CD14-positive monocyte (primary cell): Measurements from ENCODE around the gene TSEN15. TPM values are rescaled to one million over a fixed set of nuclear protein-coding genes. Genes with fewer than 3 reads are reported as not detected.

Source experiments
- DNase-seq, 3 donors: peaks; one replicate each; pipeline ENCODE4 v3.0.0-alpha.2; 2011 to 2022
- H2AFZ ChIP-seq: 2 replicates; pipeline ENCODE4 v1.6.0; 2012; ENCODE audit warnings: mild to moderate bottlenecking, low read depth, low read length, inconsistent platforms; ENCODE audit not compliant: insufficient read depth, poor library complexity, severe bottlenecking
- H3K27ac ChIP-seq, 2 donors: 1 replicate in 1 of 2; 2 replicates in 1 of 2; pipeline ENCODE4 v1.5.1; 2012 to 2013; ENCODE audit warnings: low read length in 2 of 2, control low read depth in 1 of 2, inconsistent platforms in 1 of 2, low read depth in 1 of 2, mild to moderate bottlenecking in 1 of 2
- H3K27me3 ChIP-seq, 2 donors: one replicate each; pipeline versions ENCODE4 v1.6.0 to v1.6.1; 2011 to 2013; ENCODE audit warnings: low read length in 2 of 2; ENCODE audit not compliant: control insufficient read depth in 2 of 2, insufficient read depth in 2 of 2
- H3K36me3 ChIP-seq, 2 donors: replicated peaks in 1 of 2; 1 replicate in 1 of 2; 2 replicates in 1 of 2; pipeline versions ENCODE4 v1.5.1 to v1.6.1; 2012 to 2013; ENCODE audit warnings: low read length in 2 of 2, control low read depth in 1 of 2, inconsistent platforms in 1 of 2, mild to moderate bottlenecking in 1 of 2; ENCODE audit not compliant: insufficient read depth in 2 of 2, control insufficient read depth in 1 of 2
- H3K4me1 ChIP-seq, 2 donors: 1 replicate in 1 of 2; 2 replicates in 1 of 2; pipeline versions ENCODE4 v1.5.1 to v1.6.1; 2012 to 2013; ENCODE audit warnings: low read length in 2 of 2, control low read depth in 1 of 2, inconsistent platforms in 1 of 2, mild to moderate bottlenecking in 1 of 2, moderate library complexity in 1 of 2; ENCODE audit not compliant: insufficient read depth in 2 of 2, control insufficient read depth in 1 of 2
- H3K4me2 ChIP-seq: replicated peaks from 2 replicates; pipeline ENCODE3; 2012; ENCODE audit warnings: low read length, moderate library complexity, mild to moderate bottlenecking; ENCODE audit not compliant: poor library complexity, severe bottlenecking; ENCODE audit errors: extremely low read depth
- H3K4me3 ChIP-seq, 3 experiments: fragments of 200-600 bp in 1 of 3; sonication (generic) in 1 of 3; replicated peaks in 1 of 3; 1 replicate in 2 of 3; 2 replicates in 1 of 3; pipeline ENCODE4 v1.5.1; 2011 to 2013; ENCODE audit warnings: low read length in 3 of 3, mild to moderate bottlenecking in 3 of 3, control low read depth in 2 of 3, low read depth in 2 of 3, inconsistent platforms in 1 of 3, moderate library complexity in 1 of 3
- H3K79me2 ChIP-seq: 2 replicates; pipeline ENCODE4 v1.6.0; 2012; ENCODE audit warnings: mild to moderate bottlenecking, control low read depth, inconsistent platforms, low read length, moderate library complexity; ENCODE audit not compliant: insufficient read depth
- H3K9ac ChIP-seq: 2 replicates; pipeline ENCODE4 v1.6.0; 2017; ENCODE audit warnings: low read length, mild to moderate bottlenecking; ENCODE audit not compliant: insufficient read depth, poor library complexity, severe bottlenecking
- H3K9me3 ChIP-seq, 2 donors: replicated peaks in 1 of 2; 1 replicate in 1 of 2; 2 replicates in 1 of 2; pipeline versions ENCODE4 v1.5.1 to v1.6.1; 2012 to 2013; ENCODE audit warnings: low read length in 2 of 2, control low read depth in 1 of 2; ENCODE audit not compliant: control insufficient read depth in 1 of 2, insufficient read depth in 1 of 2
- H4K20me1 ChIP-seq: 2 replicates; pipeline ENCODE4 v1.6.0; 2012; ENCODE audit warnings: mild to moderate bottlenecking, low read length, control low read depth, moderate library complexity; ENCODE audit not compliant: insufficient read depth
- H3K27ac Mint-ChIP-seq, 7 donors: one replicate each; pipeline ENCODE4 v1.8.0; 2020; ENCODE audit warnings: mild to moderate bottlenecking in 7 of 7, mixed read lengths in 7 of 7, moderate library complexity in 6 of 7, inconsistent platforms in 2 of 7
- H3K27me3 Mint-ChIP-seq, 3 donors: one replicate each; pipeline ENCODE4 v1.8.0; 2021 to 2022; ENCODE audit warnings: low read depth in 3 of 3, mild to moderate bottlenecking in 3 of 3, mixed read lengths in 3 of 3, moderate library complexity in 3 of 3, inconsistent platforms in 1 of 3
- H3K36me3 Mint-ChIP-seq, 2 donors: one replicate each; pipeline ENCODE4 v1.8.0; 2020; ENCODE audit warnings: mixed read lengths in 2 of 2, inconsistent platforms in 1 of 2, mild to moderate bottlenecking in 1 of 2
- H3K4me1 Mint-ChIP-seq: one replicate; pipeline ENCODE4 v1.8.0; 2020; ENCODE audit warnings: mild to moderate bottlenecking, mixed read lengths
- H3K4me3 Mint-ChIP-seq, 2 donors: one replicate each; pipeline ENCODE4 v1.8.0; 2020; ENCODE audit warnings: mild to moderate bottlenecking in 2 of 2, mixed read lengths in 2 of 2, moderate library complexity in 1 of 2
- H3K9me3 Mint-ChIP-seq, 7 donors: one replicate each; pipeline ENCODE4 v1.8.0; 2020 to 2022; ENCODE audit warnings: mixed read lengths in 7 of 7, mild to moderate bottlenecking in 6 of 7, moderate library complexity in 6 of 7, inconsistent platforms in 2 of 7
- WGBS: methylation state at CpG from one replicate; pipeline ENCODE4 v1.1.5; 2013; ENCODE audit warnings: missing lambda C conversion rate; ENCODE audit not compliant: insufficient coverage; 5-methylcytosine and 5-hydroxymethylcytosine counted together
- intact Hi-C, 2 donors: fragments of 100-400 bp; cut with micrococcal nuclease; formaldehyde crosslinking; loops; one replicate each; pipeline versions ENCODE4 v1.15.0 to v1.15.1; 2023
- polyA plus RNA-seq, 3 donors: library from polyadenylated mRNA; depleted of rRNA in 1 of 3; unstranded in 2 of 3; stranded (reverse) in 1 of 3; fragments of 300-500 nt in 2 of 3; fragments of >200 nt in 1 of 3; fragmentation: Illumina TruSeq in 2 of 3; gene quantifications; 1 replicate in 2 of 3; 2 replicates in 1 of 3; pipeline ENCODE4 v1.2.3, GENCODE V29; 2012 to 2021
- TF ChIP-seq, protein P1 (sequence below): fragments of 200-600 bp; IDR thresholded peaks from one replicate; pipeline ENCODE4 v1.8.0; 2022; ENCODE audit warnings: antibody characterized with exemption, mild to moderate bottlenecking

The TSEN15 gene
- polyA plus RNA-seq, 3 donors: 11.8 to 29.4 (median 23.4) TPM

DNA sequence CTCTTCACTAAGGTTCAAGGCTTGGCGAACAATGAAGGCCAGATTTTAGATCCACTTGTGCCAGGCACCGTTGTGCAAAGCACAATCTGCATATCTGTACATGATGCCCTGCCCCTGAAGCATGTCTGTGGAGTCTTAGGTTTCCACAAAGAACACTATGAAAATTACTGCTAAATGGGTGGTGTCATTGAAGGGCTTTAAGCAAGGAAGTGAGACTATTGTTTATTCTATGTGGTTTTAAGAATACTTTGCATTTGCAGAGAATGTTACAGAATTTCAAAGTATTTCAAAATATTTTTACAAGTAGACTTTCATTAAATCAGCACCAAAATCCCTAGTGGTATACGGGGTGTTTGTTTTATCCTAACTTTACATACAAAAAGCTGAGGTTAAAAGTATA is 8.8 kb downstream of the TSEN15 start:
- no peaks in the 10 kb centered on the region for H3K79me2 ChIP-seq
- Mint-ChIP-seq H3K36me3 (peaks cover 39% of the 10 kb centered on the region in 2 donors), H3K27ac (no peak overlapping the region), H3K4me1 (peaks cover 3% of the 10 kb centered on the region), H3K27me3 (no peaks in the 10 kb centered on the region), H3K9me3 (peaks cover 0 to 2% (median 0%) of the 10 kb centered on the region in 7 donors), H3K4me3 (no peak overlapping the region)
- H2AFZ ChIP-seq: no peak overlapping the region
- H3K36me3 ChIP-seq: peaks cover 11 to 51% of the 10 kb centered on the region in 2 donors
- no peaks in the 10 kb centered on the region for H3K4me1 ChIP-seq
- no peak overlapping the region for H3K4me3 ChIP-seq
- H3K27ac ChIP-seq: no peak overlapping the region
- no peak overlapping the region for H3K9ac ChIP-seq
- TF ChIP-seq, protein P1, sequence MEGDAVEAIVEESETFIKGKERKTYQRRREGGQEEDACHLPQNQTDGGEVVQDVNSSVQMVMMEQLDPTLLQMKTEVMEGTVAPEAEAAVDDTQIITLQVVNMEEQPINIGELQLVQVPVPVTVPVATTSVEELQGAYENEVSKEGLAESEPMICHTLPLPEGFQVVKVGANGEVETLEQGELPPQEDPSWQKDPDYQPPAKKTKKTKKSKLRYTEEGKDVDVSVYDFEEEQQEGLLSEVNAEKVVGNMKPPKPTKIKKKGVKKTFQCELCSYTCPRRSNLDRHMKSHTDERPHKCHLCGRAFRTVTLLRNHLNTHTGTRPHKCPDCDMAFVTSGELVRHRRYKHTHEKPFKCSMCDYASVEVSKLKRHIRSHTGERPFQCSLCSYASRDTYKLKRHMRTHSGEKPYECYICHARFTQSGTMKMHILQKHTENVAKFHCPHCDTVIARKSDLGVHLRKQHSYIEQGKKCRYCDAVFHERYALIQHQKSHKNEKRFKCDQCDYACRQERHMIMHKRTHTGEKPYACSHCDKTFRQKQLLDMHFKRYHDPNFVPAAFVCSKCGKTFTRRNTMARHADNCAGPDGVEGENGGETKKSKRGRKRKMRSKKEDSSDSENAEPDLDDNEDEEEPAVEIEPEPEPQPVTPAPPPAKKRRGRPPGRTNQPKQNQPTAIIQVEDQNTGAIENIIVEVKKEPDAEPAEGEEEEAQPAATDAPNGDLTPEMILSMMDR: no peak
- H3K9me3 ChIP-seq: no peaks in the 10 kb centered on the region
- H3K27me3 ChIP-seq: no peaks in the 10 kb centered on the region
- DNase-seq: no peak
- intact Hi-C loops: no loop called here
- 100% methylated on average over 1 of the region's 3 CpGs for WGBS
- H4K20me1 ChIP-seq: no peaks in the 10 kb centered on the region
- no peak overlapping the region for H3K4me2 ChIP-seq

DNA sequence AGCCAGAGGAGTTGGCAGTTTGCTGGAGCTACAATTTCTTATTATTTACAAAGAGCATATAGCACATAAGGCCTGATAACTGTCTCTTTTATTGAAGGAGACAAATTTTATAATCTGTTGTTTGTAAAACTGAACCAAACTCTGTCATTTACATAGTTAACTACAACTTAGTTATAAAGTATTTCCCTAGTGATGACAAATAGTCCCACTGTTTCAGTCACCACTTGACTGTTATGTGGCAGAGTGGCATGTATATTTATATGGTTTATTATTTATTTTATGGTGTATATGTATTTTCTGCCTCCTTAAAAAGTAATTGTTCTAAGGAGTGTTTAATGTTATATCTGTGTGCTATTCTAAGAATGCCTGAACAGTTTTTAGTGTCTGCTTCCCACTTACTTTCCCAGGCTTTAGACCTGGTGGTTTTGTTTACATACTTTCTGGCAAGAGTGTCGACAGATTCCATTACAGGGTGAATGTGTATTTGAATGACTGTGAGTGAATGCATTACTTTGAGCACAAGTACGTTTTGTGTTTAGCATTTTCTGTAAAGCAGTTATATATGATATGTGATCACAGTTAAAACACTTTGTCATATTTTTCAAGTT is 10.0 kb downstream of the TSEN15 start:
- Histone ChIP-seq H3K4me1 (no peaks in the 10 kb centered on the region), H3K4me3 (no peak overlapping the region), H3K36me3 (peaks cover 9 to 56% of the 10 kb centered on the region in 2 donors), H3K4me2 (no peak overlapping the region), H3K27ac (no peak overlapping the region), H4K20me1 (no peaks in the 10 kb centered on the region), H3K9ac (no peak overlapping the region), H3K79me2 (no peaks in the 10 kb centered on the region), H2AFZ (no peak overlapping the region), H3K27me3 (no peaks in the 10 kb centered on the region), H3K9me3 (no peaks in the 10 kb centered on the region)
- Mint-ChIP-seq H3K27me3 (no peaks in the 10 kb centered on the region), H3K4me3 (no peak overlapping the region), H3K9me3 (peaks cover 0 to 2% (median 0%) of the 10 kb centered on the region in 7 donors), H3K27ac (no peak overlapping the region), H3K4me1 (peaks cover 3% of the 10 kb centered on the region), H3K36me3 (peaks cover 45 to 47% of the 10 kb centered on the region in 2 donors)
- WGBS: no CpG with 5 or more reads among the region's 2 CpGs
- DNase-seq: no peak
- intact Hi-C loops: no loop called here
- TF ChIP-seq, protein P1: no peak
